Tibial nerve (tissue), 3 donors: ENCODE results near the gene DQX1.

Experiments used
- CTCF ChIP-seq, 5 experiments: fragments of 200-600 bp in 3 of 5; fragments of 450-650 bp in 2 of 5; sonication (generic) in 3 of 5; IDR thresholded peaks; one replicate each; pipeline ENCODE4 v1.5.1; 2016 to 2019; ENCODE audit warnings: antibody characterized with exemption in 5 of 5, mild to moderate bottlenecking in 3 of 5, moderate library complexity in 2 of 5
- POLR2A ChIP-seq, 2 donors: fragments of 450-650 bp; IDR thresholded peaks; one replicate each; pipeline ENCODE4 v1.6.1; 2017; ENCODE audit warnings: antibody characterized with exemption in 2 of 2, mild to moderate bottlenecking in 2 of 2, moderate library complexity in 2 of 2

- TF ChIP-seq POLR2A (IDR thresholded peaks at IDR 0.05): no peak
- TF ChIP-seq CTCF (IDR thresholded peaks at IDR 0.05): no peak
These were observed 32.5 kb upstream of the DQX1 start for GRCh38 chr2:74558284-74559230.
